Upper lobe of left lung (tissue), 6 donors: ENCODE measurements around the gene ZBTB40. TPM values are rescaled to one million over a fixed set of nuclear protein-coding genes. Genes with fewer than 3 reads are reported as not detected.

Experiments used
- ATAC-seq, 2 donors: fragments of 200-7000 bp; cut with Tn5 transposase; one replicate each; pipeline ENCODE4 v1.9.1; 2022; ENCODE audit warnings: mild to moderate bottlenecking in 2 of 2, moderate library complexity in 2 of 2; ENCODE audit not compliant: low FRiP score in 2 of 2
- DNase-seq, 2 donors: peaks; one replicate each; pipeline ENCODE4 v3.0.0-alpha.2; 2019 to 2020
- H3K27ac ChIP-seq, 4 donors: fragments of 200-600 bp; sonication (generic); one replicate each; pipeline ENCODE4 v1.5.1; 2016 to 2019
- H3K27me3 ChIP-seq, 4 donors: fragments of 200-600 bp; sonication (generic); one replicate each; pipeline ENCODE4 v1.5.1; 2017 to 2019
- H3K36me3 ChIP-seq, 4 donors: fragments of 200-600 bp; sonication (generic); one replicate each; pipeline ENCODE4 v1.5.1; 2016 to 2019
- H3K4me1 ChIP-seq, 4 donors: fragments of 200-600 bp; sonication (generic); one replicate each; pipeline ENCODE4 v1.5.1; 2018 to 2019
- H3K4me3 ChIP-seq, 4 donors: fragments of 200-600 bp; sonication (generic); one replicate each; pipeline ENCODE4 v1.5.1; 2017 to 2019; ENCODE audit warnings: mild to moderate bottlenecking in 2 of 4, moderate library complexity in 1 of 4
- H3K9me3 ChIP-seq, 4 donors: fragments of 200-600 bp; sonication (generic); one replicate each; pipeline ENCODE4 v1.5.1; 2018 to 2019
- CTCF ChIP-seq, 6 experiments: fragments of 450-650 bp in 4 of 6; fragments of 200-600 bp in 2 of 6; sonication (generic) in 2 of 6; IDR thresholded peaks; one replicate each; pipeline ENCODE4 v1.5.1; 2016 to 2019; ENCODE audit warnings: antibody characterized with exemption in 6 of 6
- EP300 ChIP-seq, 4 donors: sonication (generic); formaldehyde crosslinking; IDR thresholded peaks; one replicate each; pipeline ENCODE4 v1.5.1; 2017; ENCODE audit warnings: antibody characterized with exemption in 4 of 4, control low read depth in 2 of 4
- POLR2A ChIP-seq, 4 donors: fragments of 450-650 bp; IDR thresholded peaks; one replicate each; pipeline ENCODE4 v1.5.1; 2016 to 2017; ENCODE audit warnings: antibody characterized with exemption in 4 of 4, mild to moderate bottlenecking in 2 of 4
- POLR2AphosphoS5 ChIP-seq, 2 donors: sonication (generic); formaldehyde crosslinking; IDR thresholded peaks; one replicate each; pipeline ENCODE4 v1.5.1; 2017; ENCODE audit warnings: antibody characterized with exemption in 2 of 2
- WGBS, 2 donors: methylation state at CpG; one replicate each; pipeline ENCODE4 v1.1.5; 2017 to 2018; 5-methylcytosine and 5-hydroxymethylcytosine counted together
- total RNA-seq, 6 donors: library from RNA; depleted of rRNA in 4 of 6; stranded (reverse); fragments of >200 nt in 4 of 6; gene quantifications; one replicate each; pipeline versions ENCODE4 v1.1.0 to v1.2.1, GENCODE V29; 2016 to 2021
- donor health status: DM: no; HTN: no; CAD: no; lungs with moderate emphysema.
- donor health status: DM: no; HTN: yes; CAD: no; lungs with severe emphysema.

Gene ZBTB40
- total RNA-seq, 6 donors from 2014 or later = 18.1 to 62.9 (median 24.1) TPM

GRCh38 chr1:22540337-22540736, 88.7 kb downstream of the ZBTB40 start:
- TF ChIP-seq POLR2AphosphoS5 (IDR thresholded peaks at IDR 0.05) = no peak
- Histone ChIP-seq H3K9me3 (no peaks in the 10 kb centered on the region), H3K4me3 (no peak overlapping the region), H3K27me3 (no peaks in the 10 kb centered on the region), H3K27ac (no peak overlapping the region), H3K36me3 (no peaks in the 10 kb centered on the region), H3K4me1 (no peaks in the 10 kb centered on the region)
- ATAC-seq = no peak
- 47 to 54% methylated on average over 5 of the region's 5 CpGs for WGBS, 2 donors
- DNase-seq = no peak

GRCh38 chr1:22542886-22543285, 91.2 kb downstream of the ZBTB40 start:
- Histone ChIP-seq H3K4me1 (no peaks in the 10 kb centered on the region), H3K27me3 (no peaks in the 10 kb centered on the region), H3K27ac (no peak overlapping the region), H3K36me3 (no peaks in the 10 kb centered on the region), H3K9me3 (no peaks in the 10 kb centered on the region), H3K4me3 (no peak overlapping the region)
- ATAC-seq (no peak), DNase-seq (no peak)
- TF ChIP-seq CTCF (IDR thresholded peaks at IDR 0.05) (no peak), EP300 (IDR thresholded peaks at IDR 0.05) (no peak), POLR2AphosphoS5 (IDR thresholded peaks at IDR 0.05) (no peak), POLR2A (IDR thresholded peaks at IDR 0.05) (no peak)
- WGBS, 2 donors = 47 to 66% methylated on average over 8 to 9 of the region's 9 CpGs

GRCh38 chr1:22543679-22544078, 92.0 kb downstream of the ZBTB40 start:
- DNase-seq (no peak), ATAC-seq (no peak)
- TF ChIP-seq EP300 (IDR thresholded peaks at IDR 0.05) = no peak
- Histone ChIP-seq H3K4me3 (no peak overlapping the region), H3K27ac (no peak overlapping the region), H3K9me3 (no peaks in the 10 kb centered on the region), H3K4me1 (no peaks in the 10 kb centered on the region), H3K36me3 (no peaks in the 10 kb centered on the region), H3K27me3 (no peaks in the 10 kb centered on the region)
- WGBS, 2 donors = 69 to 89% methylated on average over 3 to 6 of the region's 6 CpGs

GRCh38 chr1:22544606-22545005, 93.0 kb downstream of the ZBTB40 start:
- H3K27me3 ChIP-seq = no peaks in the 10 kb centered on the region
- H3K4me1 ChIP-seq = no peaks in the 10 kb centered on the region
- TF ChIP-seq POLR2A (IDR thresholded peaks at IDR 0.05) (no peak), POLR2AphosphoS5 (IDR thresholded peaks at IDR 0.05) (no peak), EP300 (IDR thresholded peaks at IDR 0.05) (no peak)
- no peak overlapping the region for H3K27ac ChIP-seq
- DNase-seq (no peak), ATAC-seq (no peak)
- H3K4me3 ChIP-seq = no peak overlapping the region
- 73 to 88% methylated on average over 5 to 12 of the region's 12 CpGs for WGBS, 2 donors
- H3K9me3 ChIP-seq = no peaks in the 10 kb centered on the region
- H3K36me3 ChIP-seq = no peaks in the 10 kb centered on the region

- no peak for TF ChIP-seq EP300 (IDR thresholded peaks at IDR 0.05)
- no peak for TF ChIP-seq POLR2AphosphoS5 (IDR thresholded peaks at IDR 0.05)
- no peak for TF ChIP-seq POLR2A (IDR thresholded peaks at IDR 0.05)
- no peak for TF ChIP-seq CTCF (IDR thresholded peaks at IDR 0.05)
- Histone ChIP-seq H3K27ac (no peak overlapping the region), H3K9me3 (no peaks in the 10 kb centered on the region), H3K36me3 (no peaks in the 10 kb centered on the region), H3K27me3 (no peaks in the 10 kb centered on the region), H3K4me1 (no peaks in the 10 kb centered on the region), H3K4me3 (no peak overlapping the region)
- DNase-seq (no peak), ATAC-seq (no peak)
- WGBS, 2 donors = 63% methylated on average over 13 of the region's 13 CpGs
Measured at GRCh38 chr1:22545141-22545540, 93.5 kb downstream of the ZBTB40 start.

GRCh38 chr1:22547186-22547817, 95.7 kb downstream of the ZBTB40 start:
- H3K4me1 ChIP-seq = no peaks in the 10 kb centered on the region

More at GRCh38 chr1:22547186-22547817, 95.7 kb downstream of the ZBTB40 start:
- Histone ChIP-seq H3K27ac (no peak overlapping the region), H3K27me3 (no peaks in the 10 kb centered on the region), H3K4me3 (no peak overlapping the region), H3K36me3 (no peaks in the 10 kb centered on the region), H3K9me3 (no peaks in the 10 kb centered on the region)
- no peak for ATAC-seq
- 70 to 82% methylated on average over 6 of the region's 6 CpGs for WGBS, 2 donors
- DNase-seq = no peak
- TF ChIP-seq CTCF (IDR thresholded peaks at IDR 0.05) = no peak
- TF ChIP-seq POLR2AphosphoS5 (IDR thresholded peaks at IDR 0.05) = no peak
- no peak for TF ChIP-seq POLR2A (IDR thresholded peaks at IDR 0.05)
- no peak for TF ChIP-seq EP300 (IDR thresholded peaks at IDR 0.05)
